ENCODE data around the gene WDFY4. TPM values are rescaled to one million over a fixed set of nuclear protein-coding genes. Genes with fewer than 3 reads are reported as not detected.

WDFY4 gene
- total and polyA plus RNA-seq, 2 donors (not counting 3 experiments of a cell fraction or from before 2014, with no cell fraction given): 10.1 to 10.2 TPM

GRCh38 chr10:48900371-48900801, 215.7 kb downstream of the WDFY4 start:
- no peaks in the 10 kb centered on the region for H3K27me3 ChIP-seq (ENCODE audit: control insufficient read depth in 2 of 2, insufficient read depth in 2 of 2, low read length in 2 of 2)
- no peak overlapping the region for H3K9ac ChIP-seq (replicated peaks; ENCODE audit: extremely low read depth, insufficient read depth, low read length)
- FAIRE-seq (no peak), DNase-seq (ENCODE audit: low read depth, low spot score) (no peak)
- POLR2A ChIA-PET: no interaction called here
- TF ChIP-seq FOS (IDR thresholded peaks at IDR 0.05; ENCODE audit: borderline replicate concordance, insufficient read depth, low read length) (no peak), POLR2AphosphoS5 (IDR thresholded peaks at IDR 0.05; ENCODE audit: insufficient read depth, low read depth, low read length) (no peak), JUN (IDR thresholded peaks at IDR 0.05; ENCODE audit: borderline replicate concordance, insufficient read depth, insufficient read length, low read depth) (no peak), GATA2 (IDR thresholded peaks at IDR 0.05; ENCODE audit: insufficient read depth, insufficient read length, low read depth, low read length) (no peak), POLR2A (IDR thresholded peaks at IDR 0.05; ENCODE audit: low read depth, low read length) (no peak), EZH2 (IDR thresholded peaks at IDR 0.05; ENCODE audit: borderline replicate concordance, low read depth, low read length, severe bottlenecking) (no peak), MYC (IDR thresholded peaks at IDR 0.05; ENCODE audit: low read depth, low read length) (no peak), CTCF (IDR thresholded peaks at IDR 0.05; ENCODE audit: extremely low read depth in 1 of 2, insufficient read depth in 1 of 2, low read depth in 1 of 2, low read length in 2 of 2) (no peak)
- TF ChIP-seq, protein P1, sequence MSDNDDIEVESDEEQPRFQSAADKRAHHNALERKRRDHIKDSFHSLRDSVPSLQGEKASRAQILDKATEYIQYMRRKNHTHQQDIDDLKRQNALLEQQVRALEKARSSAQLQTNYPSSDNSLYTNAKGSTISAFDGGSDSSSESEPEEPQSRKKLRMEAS (IDR thresholded peaks at IDR 0.05; ENCODE audit: insufficient read depth, insufficient read length): no peak
- no peak overlapping the region for H3K4me3 ChIP-seq (replicated peaks in 1 of 3; ENCODE audit: insufficient read depth in 1 of 3, low read depth in 1 of 3, low read length in 3 of 3)
- no peak overlapping the region for H2AFZ ChIP-seq (ENCODE audit: low read depth, low read length)
- BruUV-seq (replicated peaks): no TSS peak
- H3K9me3 ChIP-seq (replicated peaks; ENCODE audit: control insufficient read depth, insufficient read depth, low read length): no peaks in the 10 kb centered on the region
- H3K79me2 ChIP-seq (ENCODE audit: control insufficient read depth, insufficient read depth, low read length): no peaks in the 10 kb centered on the region
- H4K20me1 ChIP-seq (replicated peaks; ENCODE audit: control insufficient read depth, extremely low read depth, insufficient read depth, low read length): no peaks in the 10 kb centered on the region
- H3K4me2 ChIP-seq (ENCODE audit: insufficient read depth, low read length): no peak overlapping the region
- dilution Hi-C loops (cut with MboI; ENCODE audit: extremely low pct_ligation_motif_present, low sequenced_read_pairs) (no loop called here), intact Hi-C loops (cut with micrococcal nuclease) (no loop called here)
- H3K27ac ChIP-seq (ENCODE audit: insufficient read depth, low read depth, low read length): no peak overlapping the region
- CTCF ChIA-PET: no interaction called here
- no peaks in the 10 kb centered on the region for H3K36me3 ChIP-seq (ENCODE audit: control insufficient read depth in 2 of 2, extremely low read depth in 1 of 2, insufficient read depth in 2 of 2, low read length in 2 of 2)
- no peaks in the 10 kb centered on the region for H3K4me1 ChIP-seq (ENCODE audit: control insufficient read depth, extremely low read depth, insufficient read depth, low read length)
- H3K9me1 ChIP-seq (replicated peaks; ENCODE audit: control insufficient read depth, extremely low read depth, insufficient read depth, low read length): no peaks in the 10 kb centered on the region
